HepG2 (cell line): ENCODE data around the gene CPLX1. TPM values are rescaled to one million over a fixed set of nuclear protein-coding genes. Genes with fewer than 3 reads are reported as not detected.

ENCODE experiments used
- AGO2 ChIP-seq: fragments of 200-400 bp; formaldehyde crosslinking; optimal IDR thresholded peaks from 2 replicates; pipeline ENCODE3; 2017; ENCODE audit warnings: mild to moderate bottlenecking, low read depth, low read length, moderate library complexity
- ATAD3A ChIP-seq: sonication (generic); formaldehyde crosslinking; IDR thresholded peaks from 2 replicates; pipeline ENCODE4 v1.4.0; 2020; ENCODE audit warnings: missing genetic modification reagents
- CCAR2 ChIP-seq: fragments of 200-400 bp; formaldehyde crosslinking; optimal IDR thresholded peaks from 2 replicates; pipeline ENCODE3; 2018; ENCODE audit warnings: low read depth, mild to moderate bottlenecking, low read length, moderate library complexity
- CREBL2 ChIP-seq: sonication (generic); formaldehyde crosslinking; IDR thresholded peaks from 2 replicates; pipeline ENCODE4 v1.8.1; 2023; ENCODE audit warnings: missing genetic modification reagents, mild to moderate bottlenecking, borderline replicate concordance
- DZIP1 ChIP-seq: sonication (generic); formaldehyde crosslinking; IDR thresholded peaks from 2 replicates; pipeline ENCODE4 v1.5.0; 2020; ENCODE audit warnings: mild to moderate bottlenecking, missing genetic modification reagents
- GATAD2A ChIP-seq: IDR thresholded peaks from 2 replicates; pipeline ENCODE4 v1.6.1; 2016
- KDM6A ChIP-seq: IDR thresholded peaks from 2 replicates; pipeline ENCODE4 v1.6.1; 2016; ENCODE audit warnings: low read depth
- NCOR1 ChIP-seq: fragments of 200-600 bp; sonication (generic); IDR thresholded peaks from 2 replicates; pipeline ENCODE4 v1.7.0; 2017; ENCODE audit warnings: antibody characterized with exemption, low read length, borderline replicate concordance
- PHF21A ChIP-seq: sonication (generic); formaldehyde crosslinking; IDR thresholded peaks from 2 replicates; pipeline ENCODE4 v1.5.0; 2020; ENCODE audit warnings: mild to moderate bottlenecking, missing genetic modification reagents
- RAD21 ChIP-seq: fragments of 450-650 bp; formaldehyde crosslinking; IDR thresholded peaks from 2 replicates; pipeline ENCODE4 v1.5.0; 2020; ENCODE audit warnings: mild to moderate bottlenecking
- SMYD3 ChIP-seq: sonication (generic); formaldehyde crosslinking; IDR thresholded peaks from 2 replicates; pipeline ENCODE4 v1.8.1; 2023; ENCODE audit warnings: mild to moderate bottlenecking, missing genetic modification reagents
- SOX5 ChIP-seq: IDR thresholded peaks from 2 replicates; pipeline ENCODE4 v1.6.1; 2016; ENCODE audit warnings: borderline replicate concordance
- SYNCRIP ChIP-seq: fragments of 200-400 bp; formaldehyde crosslinking; IDR thresholded peaks from 2 replicates; pipeline ENCODE4 v1.6.1; 2018; ENCODE audit warnings: mild to moderate bottlenecking, low read depth, low read length; ENCODE audit not compliant: insufficient read depth
- THYN1 ChIP-seq: sonication (generic); formaldehyde crosslinking; IDR thresholded peaks from 2 replicates; pipeline ENCODE4 v1.8.1; 2023; ENCODE audit warnings: low read depth, mild to moderate bottlenecking, moderate library complexity, missing genetic modification reagents, borderline replicate concordance
- UBTF ChIP-seq: sonication (generic); formaldehyde crosslinking; IDR thresholded peaks from 2 replicates; pipeline ENCODE4 v1.4.0; 2020; ENCODE audit warnings: mild to moderate bottlenecking, missing genetic modification reagents
- ZNF10 ChIP-seq: sonication (generic); formaldehyde crosslinking; IDR thresholded peaks from 2 replicates; pipeline ENCODE4 v1.4.0; 2020; ENCODE audit warnings: mild to moderate bottlenecking, low read depth, missing genetic modification reagents, borderline replicate concordance
- ZNF263 ChIP-seq: sonication (generic); formaldehyde crosslinking; IDR thresholded peaks from 2 replicates; pipeline ENCODE4 v1.4.0; 2020; ENCODE audit warnings: missing genetic modification reagents
- ZNF296 ChIP-seq: sonication (generic); formaldehyde crosslinking; conservative IDR thresholded peaks from 2 replicates; pipeline ENCODE4 v1.5.0; 2020; ENCODE audit warnings: mild to moderate bottlenecking, missing genetic modification reagents
- ZNF552 ChIP-seq: sonication (generic); formaldehyde crosslinking; IDR thresholded peaks from 2 replicates; pipeline ENCODE4 v1.9.0; 2022; ENCODE audit warnings: missing genetic modification reagents, mild to moderate bottlenecking, borderline replicate concordance
- ZNF574 ChIP-seq: sonication (generic); formaldehyde crosslinking; IDR thresholded peaks from 2 replicates; pipeline ENCODE4 v1.4.0; 2020; ENCODE audit warnings: missing genetic modification reagents
- ZNF768 ChIP-seq: sonication (generic); formaldehyde crosslinking; IDR thresholded peaks from 2 replicates; pipeline ENCODE4 v1.4.0; 2020; ENCODE audit warnings: missing genetic modification reagents
- ZNF891 ChIP-seq: sonication (generic); formaldehyde crosslinking; IDR thresholded peaks from 2 replicates; pipeline ENCODE4 v1.5.0; 2020; ENCODE audit warnings: mild to moderate bottlenecking, missing genetic modification reagents
- ZSCAN25 ChIP-seq: sonication (generic); formaldehyde crosslinking; IDR thresholded peaks from 2 replicates; pipeline ENCODE4 v1.8.0; 2022; ENCODE audit warnings: mild to moderate bottlenecking, missing genetic modification reagents
- polyA plus RNA-seq, 8 experiments: library from polyadenylated mRNA; depleted of rRNA in 3 of 8; stranded (reverse) in 7 of 8; unstranded in 1 of 8; fragments of >200 nt; fragmentation: Illumina TruSeq in 4 of 8; extraction: Trizol in 4 of 8; gene quantifications; 2 replicates each; pipeline versions ENCODE4 v1.2.1 to v1.2.3, GENCODE V29; 2011 to 2016; ENCODE audit warnings: low read depth in 4 of 8, missing spikeins in 1 of 8, mixed read lengths in 1 of 8; ENCODE audit not compliant: insufficient read depth in 1 of 8
- total RNA-seq, 5 experiments: library from RNA; depleted of rRNA; stranded (reverse); fragments of >200 nt; fragmentation: Illumina TruSeq; extraction: Trizol; gene quantifications; 2 replicates each; pipeline ENCODE4 v1.2.3, GENCODE V29; 2016; ENCODE audit warnings: low read depth in 1 of 5

The CPLX1 gene
- total and polyA plus RNA-seq, 2 of the 13 experiments (the other 11 are each of a cell fraction or from before 2014, with no cell fraction given): 0.18 TPM

GRCh38 chr4:828641-829271, 2.8 kb upstream of the CPLX1 start (continued):
- TF ChIP-seq ZNF891 (CRISPR knock-in tag) (0 out of 2 replicates have a peak, but pooled peaks have one; percentile 38), DZIP1 (CRISPR knock-in tag) (0 out of 2 replicates have a peak, but pooled peaks have one; percentile 30), RAD21 (CRISPR knock-in tag) (peak; percentile 24; the same call in 1 of the 2 replicates), KDM6A (CRISPR knock-in tag) (no peak), THYN1 (CRISPR knock-in tag) (no peak), NCOR1 (no peak), SYNCRIP (no peak), PHF21A (CRISPR knock-in tag) (no peak), CCAR2 (no peak), ZSCAN25 (CRISPR knock-in tag) (no peak), ZNF296 (CRISPR knock-in tag) (no peak), ZNF10 (CRISPR knock-in tag) (no peak), ZNF263 (CRISPR knock-in tag) (peak; percentile 77), ATAD3A (CRISPR knock-in tag) (no peak), ZNF768 (CRISPR knock-in tag) (no peak), SMYD3 (CRISPR knock-in tag) (no peak), GATAD2A (no peak), UBTF (CRISPR knock-in tag) (0 out of 2 replicates have a peak, but pooled peaks have one; percentile 19), CREBL2 (CRISPR knock-in tag) (no peak), ZNF574 (CRISPR knock-in tag) (peak; percentile 47; the same call in 1 of the 2 replicates), ZNF552 (0 out of 2 replicates have a peak, but pooled peaks have one; percentile 29), AGO2 (no peak), SOX5 (CRISPR knock-in tag) (no peak)
